ENCODE measurements around the gene ODAD2.

- TF ChIP-seq CTCF (conservative IDR thresholded peaks at IDR 0.05) (no peak), ZFX (IDR thresholded peaks at IDR 0.05) (no peak)
These were observed 9.2 kb upstream of the ODAD2 start for GRCh38 chr10:28008054-28008453.
